Measurements from ENCODE around the gene LINC01488. TPM values are rescaled to one million over a fixed set of nuclear protein-coding genes. Genes with fewer than 3 reads are reported as not detected.

Gene LINC01488
- not detected for total RNA-seq

- Mint-ChIP-seq H3K27ac (no peak within 1 kb of the TSS), H3K9me3 (no peaks in the 10 kb centered on the region), H3K36me3 (no peaks in the 10 kb centered on the region)
- ATAC-seq = no peak
- no peak for DNase-seq (ENCODE audit: low spot score in 2 of 2)
Measured at GRCh38 chr11:69481393-69481844, at the start of gene LINC01488. TSS of gene LINC01488 (plus strand) at chr11:69481663.

- no peak overlapping the region for H3K27ac Mint-ChIP-seq
- DNase-seq (ENCODE audit: low spot score in 2 of 2) (no peak), ATAC-seq (no peak)
- H3K9me3 Mint-ChIP-seq = no peaks in the 10 kb centered on the region
- no peaks in the 10 kb centered on the region for H3K36me3 Mint-ChIP-seq
Measured at GRCh38 chr11:69431893-69432738, 49.3 kb upstream of the LINC01488 start.

GRCh38 chr11:69433741-69434140 lies 47.7 kb upstream of the LINC01488 start:
- Mint-ChIP-seq H3K9me3 (no peaks in the 10 kb centered on the region), H3K36me3 (no peaks in the 10 kb centered on the region), H3K27ac (no peak overlapping the region)
- ATAC-seq (no peak), DNase-seq (ENCODE audit: low spot score in 2 of 2) (no peak)

GRCh38 chr11:69434471-69434931 lies 47.0 kb upstream of the LINC01488 start:
- H3K9me3 Mint-ChIP-seq = no peaks in the 10 kb centered on the region
- H3K36me3 Mint-ChIP-seq = no peaks in the 10 kb centered on the region
- no peak overlapping the region for H3K27ac Mint-ChIP-seq
- DNase-seq (ENCODE audit: low spot score in 2 of 2) (no peak), ATAC-seq (no peak)

GRCh38 chr11:69435161-69435986 lies 46.1 kb upstream of the LINC01488 start:
- DNase-seq (ENCODE audit: low spot score in 2 of 2) = no peak
- no peak for ATAC-seq
- Mint-ChIP-seq H3K9me3 (no peaks in the 10 kb centered on the region), H3K27ac (no peak overlapping the region), H3K36me3 (no peaks in the 10 kb centered on the region)

- Mint-ChIP-seq H3K36me3 (no peaks in the 10 kb centered on the region), H3K27ac (no peak overlapping the region), H3K9me3 (no peaks in the 10 kb centered on the region)
- DNase-seq (ENCODE audit: low spot score in 2 of 2) (no peak), ATAC-seq (no peak)
Measured at GRCh38 chr11:69436041-69436982, 45.2 kb upstream of the LINC01488 start.

- no peaks in the 10 kb centered on the region for H3K9me3 Mint-ChIP-seq
- ATAC-seq (no peak), DNase-seq (ENCODE audit: low spot score in 2 of 2) (no peak)
- H3K36me3 Mint-ChIP-seq = no peaks in the 10 kb centered on the region
- no peak overlapping the region for H3K27ac Mint-ChIP-seq
Measured at GRCh38 chr11:69437001-69437875, 44.2 kb upstream of the LINC01488 start.

GRCh38 chr11:69437876-69438205 lies 43.6 kb upstream of the LINC01488 start:
- no peak for DNase-seq (ENCODE audit: low spot score in 2 of 2)
- no peak for ATAC-seq
- Mint-ChIP-seq H3K9me3 (no peaks in the 10 kb centered on the region), H3K36me3 (no peaks in the 10 kb centered on the region), H3K27ac (no peak overlapping the region)

- DNase-seq (ENCODE audit: low spot score in 2 of 2) (no peak), ATAC-seq (no peak)
- Mint-ChIP-seq H3K9me3 (no peaks in the 10 kb centered on the region), H3K36me3 (no peaks in the 10 kb centered on the region), H3K27ac (no peak overlapping the region)
Measured at GRCh38 chr11:69438286-69438920, 43.1 kb upstream of the LINC01488 start.

GRCh38 chr11:69439127-69439526 lies 42.3 kb upstream of the LINC01488 start:
- H3K27ac Mint-ChIP-seq = no peak overlapping the region
- H3K36me3 Mint-ChIP-seq = no peaks in the 10 kb centered on the region
- no peaks in the 10 kb centered on the region for H3K9me3 Mint-ChIP-seq
- ATAC-seq (no peak), DNase-seq (ENCODE audit: low spot score in 2 of 2) (no peak)

- Mint-ChIP-seq H3K36me3 (no peaks in the 10 kb centered on the region), H3K27ac (no peak overlapping the region), H3K9me3 (no peaks in the 10 kb centered on the region)
- DNase-seq (ENCODE audit: low spot score in 2 of 2) = no peak
- no peak for ATAC-seq
Measured at GRCh38 chr11:69439651-69440464, 41.6 kb upstream of the LINC01488 start.

- Mint-ChIP-seq H3K9me3 (no peaks in the 10 kb centered on the region), H3K36me3 (no peaks in the 10 kb centered on the region), H3K27ac (no peak overlapping the region)
- DNase-seq (ENCODE audit: low spot score in 2 of 2) (no peak), ATAC-seq (no peak)
Measured at GRCh38 chr11:69440876-69441275, 40.6 kb upstream of the LINC01488 start.

GRCh38 chr11:69442012-69442806 lies 39.3 kb upstream of the LINC01488 start:
- no peak overlapping the region for H3K27ac Mint-ChIP-seq
- H3K36me3 Mint-ChIP-seq = no peaks in the 10 kb centered on the region
- ATAC-seq = peak in 1 of 2 donors; percentile 13
- no peaks in the 10 kb centered on the region for H3K9me3 Mint-ChIP-seq
- no peak for DNase-seq (ENCODE audit: low spot score in 2 of 2)

GRCh38 chr11:69442807-69443137 lies 38.7 kb upstream of the LINC01488 start:
- H3K9me3 Mint-ChIP-seq = no peaks in the 10 kb centered on the region
- no peak for ATAC-seq
- no peak overlapping the region for H3K27ac Mint-ChIP-seq
- H3K36me3 Mint-ChIP-seq = no peaks in the 10 kb centered on the region
- no peak for DNase-seq (ENCODE audit: low spot score in 2 of 2)

Data from activated naive CD4-positive, alpha-beta T cell treated with anti-CD3 and anti-CD28 coated beads, Interleukin-2, amount 50 U/mL, for 72 hours (primary cell).